ENCODE data around the gene BNC2.

Gene BNC2

DNA sequence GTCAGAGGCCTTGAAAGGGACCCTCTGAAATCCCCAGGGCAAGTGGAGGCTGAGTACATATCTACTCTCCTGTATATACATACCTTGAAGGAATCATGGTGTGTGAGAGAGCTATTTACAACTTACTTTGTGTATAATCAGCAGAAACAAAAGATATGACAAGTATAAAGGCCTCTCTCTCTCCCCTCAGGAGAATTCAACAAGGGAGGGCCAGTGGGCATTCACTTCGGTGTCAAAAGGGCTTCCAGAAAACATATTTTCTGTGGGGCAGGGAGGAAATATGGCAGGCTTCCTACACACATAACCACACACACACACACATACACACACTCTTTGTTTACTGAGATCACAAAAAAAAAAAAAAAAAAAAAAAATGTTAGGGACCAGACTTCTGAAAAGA is 181.7 kb downstream of the BNC2 start:
- Histone ChIP-seq H3K27ac (no peak overlapping the region), H3K4me1 (no peaks in the 10 kb centered on the region)

GRCh38 chr9:16687678-16688369 is 182.6 kb downstream of the BNC2 start:
- H3K27me3 ChIP-seq (ENCODE audit: control insufficient read depth, insufficient read depth, low read length): no peaks in the 10 kb centered on the region
- TF ChIP-seq CTCF (IDR thresholded peaks at IDR 0.05): no peak
- no peak overlapping the region for H3K27ac ChIP-seq
- H3K9me3 ChIP-seq (ENCODE audit: control insufficient read depth, low read length): no peaks in the 10 kb centered on the region
- H3K36me3 ChIP-seq (ENCODE audit: control insufficient read depth, insufficient read depth, low read length): no peaks in the 10 kb centered on the region
- no peak overlapping the region for H3K4me3 ChIP-seq (ENCODE audit: low read depth, low read length)
- H3K9ac ChIP-seq: no peak overlapping the region
- H3K79me2 ChIP-seq: no peaks in the 10 kb centered on the region
- H3K4me1 ChIP-seq: no peaks in the 10 kb centered on the region
- H2AFZ ChIP-seq: no peak overlapping the region
- peak overlapping the region; percentile 24 for H3K4me2 ChIP-seq (ENCODE audit: low read length)

More for the DNA sequence above, 181.7 kb downstream of the BNC2 start:
- no peak overlapping the region for H3K9ac ChIP-seq
- no peaks in the 10 kb centered on the region for H3K9me3 ChIP-seq (ENCODE audit: control insufficient read depth, low read length)
- no peak overlapping the region for H2AFZ ChIP-seq
- H3K36me3 ChIP-seq (ENCODE audit: control insufficient read depth, insufficient read depth, low read length): no peaks in the 10 kb centered on the region
- H3K79me2 ChIP-seq: no peaks in the 10 kb centered on the region
- no peak for TF ChIP-seq CTCF (IDR thresholded peaks at IDR 0.05)
- no peaks in the 10 kb centered on the region for H3K27me3 ChIP-seq (ENCODE audit: control insufficient read depth, insufficient read depth, low read length)
- no peak overlapping the region for H3K4me2 ChIP-seq (ENCODE audit: low read length)
- H3K4me3 ChIP-seq (ENCODE audit: low read depth, low read length): no peak overlapping the region

GRCh38 chr9:16683326-16683725 is 187.1 kb downstream of the BNC2 start:
- no peak for TF ChIP-seq CTCF (IDR thresholded peaks at IDR 0.05)
- H3K9me3 ChIP-seq (ENCODE audit: control insufficient read depth, low read length): no peaks in the 10 kb centered on the region
- no peak overlapping the region for H3K27ac ChIP-seq
- no peak overlapping the region for H3K9ac ChIP-seq
- no peaks in the 10 kb centered on the region for H3K79me2 ChIP-seq
- H2AFZ ChIP-seq: no peak overlapping the region
- H3K4me1 ChIP-seq: no peaks in the 10 kb centered on the region
- no peaks in the 10 kb centered on the region for H3K27me3 ChIP-seq (ENCODE audit: control insufficient read depth, insufficient read depth, low read length)
- no peaks in the 10 kb centered on the region for H3K36me3 ChIP-seq (ENCODE audit: control insufficient read depth, insufficient read depth, low read length)
- no peak overlapping the region for H3K4me2 ChIP-seq (ENCODE audit: low read length)
- H3K4me3 ChIP-seq (ENCODE audit: low read depth, low read length): no peak overlapping the region

GRCh38 chr9:16682273-16682672 is 188.2 kb downstream of the BNC2 start:
- H3K79me2 ChIP-seq: no peaks in the 10 kb centered on the region
- H3K27ac ChIP-seq: no peak overlapping the region
- no peak for TF ChIP-seq CTCF (IDR thresholded peaks at IDR 0.05)
- no peak overlapping the region for H2AFZ ChIP-seq
- no peaks in the 10 kb centered on the region for H3K27me3 ChIP-seq (ENCODE audit: control insufficient read depth, insufficient read depth, low read length)
- H3K4me2 ChIP-seq (ENCODE audit: low read length): no peak overlapping the region
- no peaks in the 10 kb centered on the region for H3K36me3 ChIP-seq (ENCODE audit: control insufficient read depth, insufficient read depth, low read length)
- H3K9ac ChIP-seq: no peak overlapping the region
- H3K4me1 ChIP-seq: no peaks in the 10 kb centered on the region
- H3K9me3 ChIP-seq (ENCODE audit: control insufficient read depth, low read length): no peaks in the 10 kb centered on the region
- H3K4me3 ChIP-seq (ENCODE audit: low read depth, low read length): no peak overlapping the region

GRCh38 chr9:16681652-16681987 is 188.8 kb downstream of the BNC2 start:
- H3K79me2 ChIP-seq: no peaks in the 10 kb centered on the region
- no peak overlapping the region for H3K9ac ChIP-seq
- no peak overlapping the region for H3K4me3 ChIP-seq (ENCODE audit: low read depth, low read length)
- no peak overlapping the region for H3K27ac ChIP-seq
- no peak for TF ChIP-seq CTCF (IDR thresholded peaks at IDR 0.05)
- no peak overlapping the region for H2AFZ ChIP-seq
- no peaks in the 10 kb centered on the region for H3K36me3 ChIP-seq (ENCODE audit: control insufficient read depth, insufficient read depth, low read length)
- H3K9me3 ChIP-seq (ENCODE audit: control insufficient read depth, low read length): no peaks in the 10 kb centered on the region
- no peaks in the 10 kb centered on the region for H3K27me3 ChIP-seq (ENCODE audit: control insufficient read depth, insufficient read depth, low read length)
- H3K4me2 ChIP-seq (ENCODE audit: low read length): no peak overlapping the region
- no peaks in the 10 kb centered on the region for H3K4me1 ChIP-seq

Measured in parathyroid adenoma (tissue), 2 donors.